ENCODE results near the gene SLC32A1. TPM values are rescaled to one million over a fixed set of nuclear protein-coding genes. Genes with fewer than 3 reads are reported as not detected.

SLC32A1 gene
- total and polyA plus RNA-seq, 2 of the 13 experiments (the other 11 are each of a cell fraction or from before 2014, with no cell fraction given): not detected

DNA sequence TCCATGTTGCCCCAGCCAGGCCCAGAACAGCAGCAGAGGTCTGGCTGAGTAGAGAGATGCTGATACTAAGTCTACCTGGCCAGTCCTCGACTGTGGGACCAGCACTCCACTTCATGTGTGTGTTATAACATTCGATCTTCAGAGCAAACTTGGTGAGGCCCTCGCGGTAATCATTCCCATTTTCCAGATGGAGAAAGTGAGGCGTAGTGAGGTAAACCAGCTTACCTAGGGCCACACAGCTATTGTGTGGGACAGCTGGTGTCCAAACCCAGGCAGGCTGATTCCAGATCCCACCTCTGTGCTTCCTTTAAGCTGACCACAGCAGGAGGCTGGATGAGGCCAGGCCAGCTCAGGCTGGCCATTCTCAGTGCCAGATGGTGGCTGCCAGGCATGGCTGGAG, 47.7 kb upstream of the SLC32A1 start:
- Histone ChIP-seq H3K36me3 (replicated peaks in 1 of 2; ENCODE audit: control insufficient read depth in 1 of 2, insufficient read depth in 2 of 2, low read length in 2 of 2) (no peaks in the 10 kb centered on the region), H3K4me1 (ENCODE audit: insufficient read depth, low read length) (no peaks in the 10 kb centered on the region), H3K27me3 (ENCODE audit: control insufficient read depth in 1 of 2, insufficient read depth in 2 of 2, low read length in 2 of 2) (peaks cover 2 to 14% of the 10 kb centered on the region in 2 experiments; a peak in 3 of 5 replicates), H3K79me2 (ENCODE audit: insufficient read depth, low read length) (no peaks in the 10 kb centered on the region), H3K9ac (ENCODE audit: insufficient read depth, low read depth, low read length) (no peak overlapping the region), H3K9me3 (ENCODE audit: low read length) (no peaks in the 10 kb centered on the region), H2AFZ (ENCODE audit: low read length) (no peak overlapping the region), H3K4me2 (ENCODE audit: low read depth, low read length) (no peak overlapping the region), H3K4me3 (replicated peaks in 1 of 3; ENCODE audit: insufficient read depth in 1 of 3, low read depth in 2 of 3, low read length in 3 of 3) (no peak overlapping the region), H4K20me1 (ENCODE audit: insufficient read depth, low read length) (no peaks in the 10 kb centered on the region), H3K27ac (ENCODE audit: extremely low read length, insufficient read depth, low read length) (no peak overlapping the region)
- intact Hi-C loops (cut with micrococcal nuclease; ENCODE audit: unreplicated experiment) (no loop called here), in situ Hi-C loops (cut with HindIII; ENCODE audit: extremely low pct_ligation_motif_present, low pct_unique_long_range_greater_than_20kb) (no loop called here)
- no peak for DNase-seq (ENCODE audit: low spot score)
- POLR2A ChIA-PET: no interaction called here
- no peak for ATAC-seq
- 55% methylated on average over 5 of the region's 5 CpGs for WGBS (ENCODE audit: low lambda C conversion rate)
- CTCF ChIA-PET (ENCODE audit: low intra/inter-chr PET ratio, low total read pairs): no interaction called here
- peak; percentile 66 for TF ChIP-seq ZNF629 (CRISPR knock-in tag; conservative IDR thresholded peaks at IDR 0.05)
- TF ChIP-seq, protein P1, sequence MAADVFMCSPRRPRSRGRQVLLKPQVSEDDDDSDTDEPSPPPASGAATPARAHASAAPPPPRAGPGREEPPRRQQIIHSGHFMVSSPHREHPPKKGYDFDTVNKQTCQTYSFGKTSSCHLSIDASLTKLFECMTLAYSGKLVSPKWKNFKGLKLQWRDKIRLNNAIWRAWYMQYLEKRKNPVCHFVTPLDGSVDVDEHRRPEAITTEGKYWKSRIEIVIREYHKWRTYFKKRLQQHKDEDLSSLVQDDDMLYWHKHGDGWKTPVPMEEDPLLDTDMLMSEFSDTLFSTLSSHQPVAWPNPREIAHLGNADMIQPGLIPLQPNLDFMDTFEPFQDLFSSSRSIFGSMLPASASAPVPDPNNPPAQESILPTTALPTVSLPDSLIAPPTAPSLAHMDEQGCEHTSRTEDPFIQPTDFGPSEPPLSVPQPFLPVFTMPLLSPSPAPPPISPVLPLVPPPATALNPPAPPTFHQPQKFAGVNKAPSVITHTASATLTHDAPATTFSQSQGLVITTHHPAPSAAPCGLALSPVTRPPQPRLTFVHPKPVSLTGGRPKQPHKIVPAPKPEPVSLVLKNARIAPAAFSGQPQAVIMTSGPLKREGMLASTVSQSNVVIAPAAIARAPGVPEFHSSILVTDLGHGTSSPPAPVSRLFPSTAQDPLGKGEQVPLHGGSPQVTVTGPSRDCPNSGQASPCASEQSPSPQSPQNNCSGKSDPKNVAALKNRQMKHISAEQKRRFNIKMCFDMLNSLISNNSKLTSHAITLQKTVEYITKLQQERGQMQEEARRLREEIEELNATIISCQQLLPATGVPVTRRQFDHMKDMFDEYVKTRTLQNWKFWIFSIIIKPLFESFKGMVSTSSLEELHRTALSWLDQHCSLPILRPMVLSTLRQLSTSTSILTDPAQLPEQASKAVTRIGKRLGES (CRISPR knock-in tag; IDR thresholded peaks at IDR 0.05; ENCODE audit: borderline replicate concordance): no peak
- no TSS peak for BruUV-seq (replicated peaks)
- no peak for FAIRE-seq

GRCh38 chr20:38680500-38681306, 43.6 kb upstream of the SLC32A1 start:
- Histone ChIP-seq H3K79me2 (ENCODE audit: insufficient read depth, low read length) (no peaks in the 10 kb centered on the region), H3K4me1 (ENCODE audit: insufficient read depth, low read length) (no peaks in the 10 kb centered on the region), H3K9ac (ENCODE audit: insufficient read depth, low read depth, low read length) (no peak overlapping the region), H3K36me3 (replicated peaks in 1 of 2; ENCODE audit: control insufficient read depth in 1 of 2, insufficient read depth in 2 of 2, low read length in 2 of 2) (no peaks in the 10 kb centered on the region), H3K4me2 (ENCODE audit: low read depth, low read length) (no peak overlapping the region), H3K4me3 (replicated peaks in 1 of 3; ENCODE audit: insufficient read depth in 1 of 3, low read depth in 2 of 3, low read length in 3 of 3) (no peak overlapping the region), H3K27me3 (ENCODE audit: control insufficient read depth in 1 of 2, insufficient read depth in 2 of 2, low read length in 2 of 2) (no peaks in the 10 kb centered on the region), H3K9me3 (ENCODE audit: low read length) (no peaks in the 10 kb centered on the region), H4K20me1 (ENCODE audit: insufficient read depth, low read length) (no peaks in the 10 kb centered on the region), H2AFZ (ENCODE audit: low read length) (no peak overlapping the region), H3K27ac (ENCODE audit: extremely low read length, insufficient read depth, low read length) (no peak overlapping the region)
- in situ Hi-C loops (cut with HindIII; ENCODE audit: extremely low pct_ligation_motif_present, low pct_unique_long_range_greater_than_20kb): no loop called here
- DNase-seq (ENCODE audit: low spot score): peak; percentile 45
- intact Hi-C loops (cut with micrococcal nuclease; ENCODE audit: unreplicated experiment): loop anchor here (1.0 kb wide), 1 partner anchor 31 kb away; no protein-coding TSS in a partner anchor
- ATAC-seq: peak; percentile 88
- 12% methylated on average over 9 of the region's 9 CpGs for WGBS (ENCODE audit: low lambda C conversion rate)
- FAIRE-seq: no peak
- no TSS peak for BruUV-seq (replicated peaks)
- ChIA-PET CTCF (ENCODE audit: low intra/inter-chr PET ratio, low total read pairs) (no interaction called here), POLR2A (no interaction called here)
- TF ChIP-seq ZNF7 (CRISPR knock-in tag; IDR thresholded peaks at IDR 0.05) (peak; percentile 56; the same call in 1 of the 2 replicates), NCOA2 (CRISPR knock-in tag; IDR thresholded peaks at IDR 0.05) (peak; percentile 61; the same call in 1 of the 2 replicates), KAT8 (CRISPR knock-in tag; IDR thresholded peaks at IDR 0.05) (peak; percentile 59), THRA (CRISPR knock-in tag; IDR thresholded peaks at IDR 0.05; ENCODE audit: borderline replicate concordance) (peak; percentile 83; the same call in 1 of the 2 replicates), CHCHD3 (CRISPR knock-in tag; IDR thresholded peaks at IDR 0.05) (no peak), ZNF878 (CRISPR knock-in tag; IDR thresholded peaks at IDR 0.05) (peak; percentile 47; the same call in 1 of the 2 replicates), U2AF1 (optimal IDR thresholded peaks at IDR 0.05; ENCODE audit: low read depth, low read length) (no peak)
- TF ChIP-seq, protein P2, sequence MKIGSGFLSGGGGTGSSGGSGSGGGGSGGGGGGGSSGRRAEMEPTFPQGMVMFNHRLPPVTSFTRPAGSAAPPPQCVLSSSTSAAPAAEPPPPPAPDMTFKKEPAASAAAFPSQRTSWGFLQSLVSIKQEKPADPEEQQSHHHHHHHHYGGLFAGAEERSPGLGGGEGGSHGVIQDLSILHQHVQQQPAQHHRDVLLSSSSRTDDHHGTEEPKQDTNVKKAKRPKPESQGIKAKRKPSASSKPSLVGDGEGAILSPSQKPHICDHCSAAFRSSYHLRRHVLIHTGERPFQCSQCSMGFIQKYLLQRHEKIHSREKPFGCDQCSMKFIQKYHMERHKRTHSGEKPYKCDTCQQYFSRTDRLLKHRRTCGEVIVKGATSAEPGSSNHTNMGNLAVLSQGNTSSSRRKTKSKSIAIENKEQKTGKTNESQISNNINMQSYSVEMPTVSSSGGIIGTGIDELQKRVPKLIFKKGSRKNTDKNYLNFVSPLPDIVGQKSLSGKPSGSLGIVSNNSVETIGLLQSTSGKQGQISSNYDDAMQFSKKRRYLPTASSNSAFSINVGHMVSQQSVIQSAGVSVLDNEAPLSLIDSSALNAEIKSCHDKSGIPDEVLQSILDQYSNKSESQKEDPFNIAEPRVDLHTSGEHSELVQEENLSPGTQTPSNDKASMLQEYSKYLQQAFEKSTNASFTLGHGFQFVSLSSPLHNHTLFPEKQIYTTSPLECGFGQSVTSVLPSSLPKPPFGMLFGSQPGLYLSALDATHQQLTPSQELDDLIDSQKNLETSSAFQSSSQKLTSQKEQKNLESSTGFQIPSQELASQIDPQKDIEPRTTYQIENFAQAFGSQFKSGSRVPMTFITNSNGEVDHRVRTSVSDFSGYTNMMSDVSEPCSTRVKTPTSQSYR (CRISPR knock-in tag; IDR thresholded peaks at IDR 0.05; ENCODE audit: borderline replicate concordance): peak; percentile 61; the same call in 1 of the 2 replicates
